ENCODE results near the gene BARX2. TPM values are rescaled to one million over a fixed set of nuclear protein-coding genes. Genes with fewer than 3 reads are reported as not detected.

Gene BARX2
- total RNA-seq, 1 experiment from 2014 or later: not detected

GRCh38 chr11:129402206-129403171, 26.8 kb downstream of the BARX2 start:
- no peak for DNase-seq (ENCODE audit: low read depth)

- DNase-seq (ENCODE audit: low read depth): no peak
These were observed 29.1 kb downstream of the BARX2 start for GRCh38 chr11:129404731-129405130.

GRCh38 chr11:129408865-129409444, 33.3 kb downstream of the BARX2 start:
- no peak for DNase-seq (ENCODE audit: low read depth)

- DNase-seq (ENCODE audit: low read depth): peak; percentile 20
These were observed 34.8 kb downstream of the BARX2 start for GRCh38 chr11:129410395-129410960.

- DNase-seq (ENCODE audit: low read depth): peak; percentile 4
These were observed 36.8 kb downstream of the BARX2 start for GRCh38 chr11:129412494-129412893.

GRCh38 chr11:129414144-129414872, 38.7 kb downstream of the BARX2 start:
- no peak for DNase-seq (ENCODE audit: low read depth)

GRCh38 chr11:129416080-129416820, 40.6 kb downstream of the BARX2 start:
- no peak for DNase-seq (ENCODE audit: low read depth)

GRCh38 chr11:129417458-129417857, 41.8 kb downstream of the BARX2 start:
- DNase-seq (ENCODE audit: low read depth): no peak

GRCh38 chr11:129418039-129418438, 42.4 kb downstream of the BARX2 start:
- DNase-seq (ENCODE audit: low read depth): no peak

GRCh38 chr11:129419386-129419785, 43.7 kb downstream of the BARX2 start:
- DNase-seq (ENCODE audit: low read depth): no peak

- DNase-seq (ENCODE audit: low read depth): no peak
These were observed 47.8 kb downstream of the BARX2 start for GRCh38 chr11:129423426-129423825.

GRCh38 chr11:129425214-129425613, 49.6 kb downstream of the BARX2 start:
- DNase-seq (ENCODE audit: low read depth): no peak

- DNase-seq (ENCODE audit: low read depth): no peak
These were observed 50.4 kb downstream of the BARX2 start for GRCh38 chr11:129426038-129426437.

GRCh38 chr11:129426776-129427175, 51.1 kb downstream of the BARX2 start:
- no peak for DNase-seq (ENCODE audit: low read depth)

GRCh38 chr11:129427376-129427775, 51.7 kb downstream of the BARX2 start:
- no peak for DNase-seq (ENCODE audit: low read depth)

GRCh38 chr11:129427816-129428406, 52.3 kb downstream of the BARX2 start:
- no peak for DNase-seq (ENCODE audit: low read depth)

GRCh38 chr11:129428557-129428956, 52.9 kb downstream of the BARX2 start:
- no peak for DNase-seq (ENCODE audit: low read depth)

GRCh38 chr11:129434641-129435498, 59.2 kb downstream of the BARX2 start:
- DNase-seq (ENCODE audit: low read depth): peak; percentile 23

- no peak for DNase-seq (ENCODE audit: low read depth)
These were observed 60.0 kb downstream of the BARX2 start for GRCh38 chr11:129435499-129436245.
